GM18508 (cell line): Measurements from ENCODE around the gene SPATA7.

Source experiments
- ATAC-seq: cut with Tn5 transposase; IDR thresholded peaks from one replicate; pipeline ENCODE4 v1.9.1; 2021; ENCODE audit warnings: moderate number of reproducible peaks; ENCODE audit not compliant: insufficient read depth, unreplicated experiment

The SPATA7 gene

GRCh38 chr14:88479574-88479987, 94.1 kb downstream of the SPATA7 start:
- ATAC-seq: no peak

GRCh38 chr14:88481059-88481458, 95.6 kb downstream of the SPATA7 start:
- no peak for ATAC-seq

- ATAC-seq: no peak
Measured at GRCh38 chr14:88481794-88482193, 96.3 kb downstream of the SPATA7 start.

- ATAC-seq: no peak
Measured at GRCh38 chr14:88482524-88482923, 97.1 kb downstream of the SPATA7 start.
